Astrocyte of the spinal cord (primary cell): ENCODE data around the gene ZSCAN12.

ENCODE experiments used
- DNase-seq: peaks from one replicate; pipeline ENCODE4 v3.0.0; 2011; ENCODE audit warnings: low read depth, low spot score
- H3K4me3 ChIP-seq: 2 replicates; pipeline ENCODE4 v1.5.1; 2011; ENCODE audit warnings: low read depth, mild to moderate bottlenecking, low read length, moderate library complexity
- CTCF ChIP-seq: IDR thresholded peaks from 2 replicates; pipeline ENCODE4 v1.5.1; 2012; ENCODE audit warnings: low read depth, mild to moderate bottlenecking, low read length, inconsistent platforms
- in situ Hi-C: cut with HindIII; loops from 2 replicates; pipeline ENCODE4 v1.10.0; 2017; ENCODE audit warnings: low sequenced_read_pairs

ZSCAN12 gene

GRCh38 chr6:28355743-28356665 lies 43.5 kb downstream of the ZSCAN12 start:
- DNase-seq: peak; percentile 92
- in situ Hi-C loops: no loop called here
- TF ChIP-seq CTCF: peak; percentile 77
- H3K4me3 ChIP-seq: peak overlapping the region; percentile 63

GRCh38 chr6:28354688-28355554 lies 44.6 kb downstream of the ZSCAN12 start:
- no peak for DNase-seq
- in situ Hi-C loops: no loop called here
- no peak for TF ChIP-seq CTCF
- H3K4me3 ChIP-seq: no peak overlapping the region

- in situ Hi-C loops: no loop called here
- TF ChIP-seq CTCF: no peak
- H3K4me3 ChIP-seq: no peak overlapping the region
- DNase-seq: peak; percentile 24
Observed at GRCh38 chr6:28353981-28354676, 45.4 kb downstream of the ZSCAN12 start.

DNA sequence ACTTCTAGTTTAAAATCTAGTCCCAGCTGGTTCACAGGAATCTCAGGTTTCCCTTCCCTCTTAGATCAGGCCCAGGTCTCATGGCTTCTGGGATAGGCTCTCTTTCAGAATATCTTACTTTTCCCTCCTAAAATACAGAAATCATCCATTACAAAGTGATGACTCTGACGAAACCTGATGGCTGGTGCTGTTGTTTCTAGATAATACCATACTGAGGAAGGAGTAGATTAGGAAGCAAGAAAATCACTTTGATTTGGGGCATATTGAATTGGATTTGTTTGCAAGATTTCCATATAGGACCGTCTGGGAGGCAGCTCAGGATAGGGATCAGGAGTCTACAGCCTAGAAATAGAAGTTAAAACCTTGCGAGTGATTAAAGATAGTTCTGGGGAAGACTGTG lies 46.2 kb downstream of the ZSCAN12 start:
- in situ Hi-C loops: no loop called here
- no peak for DNase-seq
- H3K4me3 ChIP-seq: no peak overlapping the region
- no peak for TF ChIP-seq CTCF

DNA sequence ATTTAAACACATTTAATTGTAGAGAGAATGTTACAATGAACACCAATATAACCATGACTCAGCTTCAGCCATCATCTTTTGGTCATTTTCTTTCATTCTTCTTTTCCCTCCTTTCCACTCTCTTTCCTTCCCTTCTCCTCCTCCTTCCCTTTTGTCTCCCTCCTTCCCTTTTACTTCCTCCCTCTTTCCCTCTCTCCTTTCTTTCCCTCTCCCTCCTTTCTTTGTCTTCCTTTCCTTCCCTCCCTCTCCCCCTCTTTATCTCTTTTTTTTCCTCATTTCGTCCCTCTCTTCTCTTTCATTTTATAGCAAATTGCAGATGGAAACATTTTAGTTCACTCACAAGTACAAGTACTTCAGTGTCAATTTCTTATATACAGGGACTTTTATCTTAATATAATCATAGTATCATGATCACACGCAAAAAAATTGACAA lies 48.0 kb downstream of the ZSCAN12 start:
- no peak overlapping the region for H3K4me3 ChIP-seq

More for the DNA sequence above, 48.0 kb downstream of the ZSCAN12 start:
- DNase-seq: no peak
- in situ Hi-C loops: no loop called here
- no peak for TF ChIP-seq CTCF
